ENCODE results near the gene KIF6.

GRCh38 chr6:39328066-39328465, 397.1 kb downstream of the KIF6 start:
- no peak for TF ChIP-seq CTCF (IDR thresholded peaks at IDR 0.05)
- no peak for TF ChIP-seq EZH2 (IDR thresholded peaks at IDR 0.05; ENCODE audit: borderline replicate concordance, insufficient read depth, low read depth, low read length, poor library complexity, severe bottlenecking)

Measured in B cell (primary cell).